GM18909 (cell line): Measurements from ENCODE around the gene HCFC1R1.

Source experiments
- ATAC-seq: cut with Tn5 transposase; IDR thresholded peaks from one replicate; pipeline ENCODE4 v1.9.1; 2021; ENCODE audit warnings: mild to moderate bottlenecking; ENCODE audit not compliant: unreplicated experiment, poor library complexity

The HCFC1R1 gene

GRCh38 chr16:3004319-3004718, 19.4 kb downstream of the HCFC1R1 start:
- peak; percentile 18 for ATAC-seq

- peak; percentile 93 for ATAC-seq
These were observed 20.0 kb downstream of the HCFC1R1 start for GRCh38 chr16:3003582-3004270.

- ATAC-seq: no peak
These were observed 22.4 kb downstream of the HCFC1R1 start for GRCh38 chr16:3001316-3001715.

- ATAC-seq: no peak
These were observed 23.2 kb downstream of the HCFC1R1 start for GRCh38 chr16:3000540-3000939.

GRCh38 chr16:2999929-3000328, 23.8 kb downstream of the HCFC1R1 start:
- ATAC-seq: no peak

GRCh38 chr16:2996298-2996697, 27.4 kb downstream of the HCFC1R1 start:
- no peak for ATAC-seq

GRCh38 chr16:2992383-2993081, 31.2 kb downstream of the HCFC1R1 start:
- ATAC-seq: no peak

- ATAC-seq: no peak
These were observed 32.0 kb downstream of the HCFC1R1 start for GRCh38 chr16:2991566-2992261.

- ATAC-seq: no peak
These were observed 32.9 kb downstream of the HCFC1R1 start for GRCh38 chr16:2990891-2991290.

- no peak for ATAC-seq
These were observed 35.1 kb downstream of the HCFC1R1 start for GRCh38 chr16:2988590-2989099.

- ATAC-seq: no peak
These were observed 35.9 kb downstream of the HCFC1R1 start for GRCh38 chr16:2987833-2988232.

- ATAC-seq: no peak
These were observed 36.5 kb downstream of the HCFC1R1 start for GRCh38 chr16:2987286-2987685.

GRCh38 chr16:2986623-2987188, 37.0 kb downstream of the HCFC1R1 start:
- no peak for ATAC-seq

GRCh38 chr16:2985893-2986355, 37.8 kb downstream of the HCFC1R1 start:
- ATAC-seq: no peak

- no peak for ATAC-seq
These were observed 38.3 kb downstream of the HCFC1R1 start for GRCh38 chr16:2985462-2985861.

GRCh38 chr16:2983706-2984136, 40.0 kb downstream of the HCFC1R1 start:
- ATAC-seq: no peak

- no peak for ATAC-seq
These were observed 41.3 kb downstream of the HCFC1R1 start for GRCh38 chr16:2982402-2982801.

GRCh38 chr16:2981899-2982250, 41.9 kb downstream of the HCFC1R1 start:
- ATAC-seq: no peak

GRCh38 chr16:2981177-2981898, 42.4 kb downstream of the HCFC1R1 start:
- no peak for ATAC-seq
